Thyroid gland (tissue), 4 donors: ENCODE data around the gene TTC39B. TPM values are rescaled to one million over a fixed set of nuclear protein-coding genes. Genes with fewer than 3 reads are reported as not detected.

Experiments used
- DNase-seq, 2 donors: peaks; one replicate each; pipeline ENCODE4 v3.0.0-alpha.2; 2019
- H3K27ac ChIP-seq, 3 donors: fragments of 200-600 bp; sonication (generic); 1 replicate in 2 of 3; 2 replicates in 1 of 3; pipeline ENCODE4 v1.5.1; 2016 to 2019; ENCODE audit warnings: mild to moderate bottlenecking in 1 of 3, moderate library complexity in 1 of 3
- H3K27me3 ChIP-seq: fragments of 200-600 bp; sonication (generic); one replicate; pipeline ENCODE4 v1.5.1; 2019
- H3K36me3 ChIP-seq, 2 donors: fragments of 200-600 bp; sonication (generic); one replicate each; pipeline ENCODE4 v1.5.1; 2016 to 2019
- H3K4me1 ChIP-seq, 2 donors: fragments of 200-600 bp; sonication (generic); one replicate each; pipeline ENCODE4 v1.5.1; 2017 to 2019
- H3K4me3 ChIP-seq, 3 donors: fragments of 200-600 bp; sonication (generic); replicated peaks in 1 of 3; 1 replicate in 2 of 3; 2 replicates in 1 of 3; pipeline ENCODE4 v1.5.1; 2016; ENCODE audit warnings: mild to moderate bottlenecking in 1 of 3
- H3K9me3 ChIP-seq: fragments of 200-600 bp; sonication (generic); one replicate; pipeline ENCODE4 v1.5.1; 2017
- POLR2A ChIP-seq, 2 donors: fragments of 450-650 bp; IDR thresholded peaks; one replicate each; pipeline ENCODE4 v1.6.1; 2017; ENCODE audit warnings: antibody characterized with exemption in 2 of 2, mild to moderate bottlenecking in 2 of 2, moderate library complexity in 1 of 2
- WGBS, 2 donors: methylation state at CpG; one replicate each; pipeline ENCODE4 v1.1.5; 2017; 5-methylcytosine and 5-hydroxymethylcytosine counted together
- intact Hi-C: fragments of 100-400 bp; cut with DNase I; formaldehyde crosslinking; loops from one replicate; pipeline ENCODE4 v1.15.1; 2023
- total RNA-seq, 4 donors: library from RNA; depleted of rRNA; stranded (reverse); fragments of >200 nt; gene quantifications; one replicate each; pipeline ENCODE4 v1.2.3, GENCODE V29; 2016
- TF ChIP-seq, protein P1 (sequence below), 6 experiments: fragments of 200-600 bp in 3 of 6; fragments of 450-650 bp in 3 of 6; sonication (generic) in 3 of 6; IDR thresholded peaks; one replicate each; pipeline ENCODE4 v1.5.1; 2016 to 2019; ENCODE audit warnings: antibody characterized with exemption in 6 of 6, mild to moderate bottlenecking in 2 of 6, inconsistent platforms in 1 of 6, moderate library complexity in 1 of 6

The TTC39B gene
- total RNA-seq, 4 donors from 2014 or later = 10.3 to 18.7 (median 11.3) TPM

DNA sequence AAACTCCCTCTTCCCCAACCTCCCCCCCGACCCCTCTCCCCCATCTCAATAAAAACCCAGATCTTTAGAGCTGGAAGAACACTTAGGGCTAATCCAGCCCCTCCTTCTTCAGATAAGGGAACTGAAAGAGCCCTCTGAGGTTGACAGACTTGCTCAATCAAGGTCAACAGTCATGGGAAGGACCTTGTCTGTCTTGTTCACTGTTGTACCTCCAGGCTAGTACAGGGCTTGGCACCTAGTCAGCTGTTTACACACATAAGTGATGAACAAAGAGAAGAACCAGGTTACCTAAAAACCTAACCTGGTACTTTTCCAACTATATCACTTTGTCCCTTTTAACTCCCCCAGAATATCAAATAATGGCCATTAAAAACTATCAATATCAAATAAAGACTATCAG lies 2.4 kb downstream of the TTC39B start:
- intact Hi-C loops = no loop called here
- no peak overlapping the region for H3K4me3 ChIP-seq
- TF ChIP-seq POLR2A (IDR thresholded peaks at IDR 0.05) = no peak
- TF ChIP-seq, protein P1, sequence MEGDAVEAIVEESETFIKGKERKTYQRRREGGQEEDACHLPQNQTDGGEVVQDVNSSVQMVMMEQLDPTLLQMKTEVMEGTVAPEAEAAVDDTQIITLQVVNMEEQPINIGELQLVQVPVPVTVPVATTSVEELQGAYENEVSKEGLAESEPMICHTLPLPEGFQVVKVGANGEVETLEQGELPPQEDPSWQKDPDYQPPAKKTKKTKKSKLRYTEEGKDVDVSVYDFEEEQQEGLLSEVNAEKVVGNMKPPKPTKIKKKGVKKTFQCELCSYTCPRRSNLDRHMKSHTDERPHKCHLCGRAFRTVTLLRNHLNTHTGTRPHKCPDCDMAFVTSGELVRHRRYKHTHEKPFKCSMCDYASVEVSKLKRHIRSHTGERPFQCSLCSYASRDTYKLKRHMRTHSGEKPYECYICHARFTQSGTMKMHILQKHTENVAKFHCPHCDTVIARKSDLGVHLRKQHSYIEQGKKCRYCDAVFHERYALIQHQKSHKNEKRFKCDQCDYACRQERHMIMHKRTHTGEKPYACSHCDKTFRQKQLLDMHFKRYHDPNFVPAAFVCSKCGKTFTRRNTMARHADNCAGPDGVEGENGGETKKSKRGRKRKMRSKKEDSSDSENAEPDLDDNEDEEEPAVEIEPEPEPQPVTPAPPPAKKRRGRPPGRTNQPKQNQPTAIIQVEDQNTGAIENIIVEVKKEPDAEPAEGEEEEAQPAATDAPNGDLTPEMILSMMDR (IDR thresholded peaks at IDR 0.05) = no peak
- DNase-seq = no peak
- 95 to 97% methylated on average over 1 of the region's 1 CpG for WGBS, 2 donors
- H3K27ac ChIP-seq = no peak overlapping the region
- peaks cover 7 to 10% of the 10 kb centered on the region in 2 donors for H3K4me1 ChIP-seq
- H3K27me3 ChIP-seq = no peaks in the 10 kb centered on the region
- H3K36me3 ChIP-seq = no peaks in the 10 kb centered on the region
- no peaks in the 10 kb centered on the region for H3K9me3 ChIP-seq

GRCh38 chr9:15300218-15300617 lies 6.8 kb downstream of the TTC39B start:
- 72 to 79% methylated on average over 1 of the region's 1 CpG for WGBS, 2 donors
- Histone ChIP-seq H3K4me1 (peaks cover 17 to 22% of the 10 kb centered on the region in 2 donors), H3K36me3 (no peaks in the 10 kb centered on the region), H3K27ac (no peak overlapping the region), H3K4me3 (no peak overlapping the region), H3K27me3 (no peaks in the 10 kb centered on the region), H3K9me3 (no peaks in the 10 kb centered on the region)
- intact Hi-C loops = no loop called here
- DNase-seq = no peak
- no peak for TF ChIP-seq POLR2A (IDR thresholded peaks at IDR 0.05)
- TF ChIP-seq, protein P1 (IDR thresholded peaks at IDR 0.05) = no peak

DNA sequence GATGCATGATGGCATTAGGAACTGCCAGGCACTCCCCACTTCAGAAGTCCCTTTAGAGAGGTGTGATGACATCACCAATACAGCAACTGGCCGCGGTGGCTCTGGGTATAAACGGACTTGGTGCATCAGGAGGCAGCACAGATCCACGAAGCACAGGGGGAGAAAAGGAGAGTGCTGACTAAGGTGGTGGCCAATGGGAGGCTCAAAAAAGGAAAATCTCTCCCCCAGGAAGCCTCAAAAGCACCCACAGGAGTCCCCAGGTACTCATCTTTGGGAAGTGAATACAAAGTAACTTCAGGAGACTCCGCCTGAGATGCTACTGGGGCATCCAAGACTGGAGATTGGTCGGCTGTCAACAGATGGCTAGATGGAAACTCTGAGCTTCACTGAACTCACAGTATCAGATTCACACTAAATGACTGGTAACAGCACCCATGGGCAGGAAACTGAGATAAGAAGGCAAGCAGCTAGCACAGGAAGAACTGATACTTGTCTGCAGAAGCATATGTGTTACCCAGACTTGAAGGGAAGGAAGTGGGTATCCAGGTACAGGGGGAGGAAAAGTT lies 7.6 kb downstream of the TTC39B start:
- no peak for TF ChIP-seq POLR2A (IDR thresholded peaks at IDR 0.05)
- TF ChIP-seq, protein P1 (IDR thresholded peaks at IDR 0.05) = no peak
- H3K4me1 ChIP-seq = peaks cover 18 to 22% of the 10 kb centered on the region in 2 donors

GRCh38 chr9:15298362-15298761 lies 8.7 kb downstream of the TTC39B start:
- no peaks in the 10 kb centered on the region for H3K27me3 ChIP-seq
- no peaks in the 10 kb centered on the region for H3K9me3 ChIP-seq
- no peak overlapping the region for H3K4me3 ChIP-seq
- TF ChIP-seq, protein P1 (IDR thresholded peaks at IDR 0.05) = no peak
- no peak for TF ChIP-seq POLR2A (IDR thresholded peaks at IDR 0.05)
- DNase-seq = no peak
- intact Hi-C loops = no loop called here
- 94 to 98% methylated on average over 3 of the region's 3 CpGs for WGBS, 2 donors
- no peaks in the 10 kb centered on the region for H3K36me3 ChIP-seq
- peaks cover 18 to 22% of the 10 kb centered on the region in 2 donors for H3K4me1 ChIP-seq
- no peak overlapping the region for H3K27ac ChIP-seq

More for the DNA sequence above, 7.6 kb downstream of the TTC39B start:
- intact Hi-C loops = no loop called here
- Histone ChIP-seq H3K9me3 (no peaks in the 10 kb centered on the region), H3K27me3 (no peaks in the 10 kb centered on the region), H3K36me3 (no peaks in the 10 kb centered on the region), H3K27ac (no peak overlapping the region), H3K4me3 (no peak overlapping the region)
- 91 to 92% methylated on average over 6 of the region's 6 CpGs for WGBS, 2 donors
- no peak for DNase-seq

DNA sequence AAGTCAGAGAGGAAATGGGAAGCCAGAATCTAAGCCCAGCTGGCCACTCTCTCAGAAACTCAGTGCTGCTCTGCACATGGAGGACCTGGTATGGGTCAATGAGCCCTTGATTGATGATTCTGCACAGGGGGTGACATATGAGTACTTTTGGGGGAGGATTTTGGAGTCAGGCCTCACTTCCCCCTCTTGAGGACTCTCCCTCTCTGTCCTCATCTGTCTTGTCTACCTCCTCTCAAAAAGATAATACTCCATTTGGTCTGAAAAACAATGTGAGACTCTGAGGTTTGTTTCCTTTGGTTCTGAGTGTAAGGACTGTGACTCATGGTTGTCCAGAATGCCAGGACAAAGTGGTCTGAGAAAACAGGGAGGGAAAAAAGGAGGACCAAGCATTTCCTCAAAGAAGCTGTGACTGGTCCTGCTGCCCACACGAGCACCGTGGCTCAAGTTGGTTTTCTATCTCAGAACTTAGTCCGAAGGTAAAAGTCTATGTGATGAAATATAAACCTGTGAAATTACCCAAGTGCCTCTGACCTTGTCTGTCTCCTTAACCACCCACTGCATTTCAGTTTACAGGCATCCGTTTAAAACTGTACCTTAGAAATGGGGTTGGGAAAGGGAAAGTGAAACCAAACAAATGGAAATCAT lies 11.1 kb downstream of the TTC39B start:
- WGBS, 2 donors = 11 to 25% methylated on average over 4 of the region's 4 CpGs

More for the DNA sequence above, 11.1 kb downstream of the TTC39B start:
- H3K27ac ChIP-seq = peak overlapping the region; percentile 66 to 98 (median 87)
- no peaks in the 10 kb centered on the region for H3K36me3 ChIP-seq
- no peaks in the 10 kb centered on the region for H3K27me3 ChIP-seq
- intact Hi-C loops = no loop called here
- peak overlapping the region in 1 of 3 donors; percentile 23 for H3K4me3 ChIP-seq
- peak in 1 of 2 donors; percentile 6 for TF ChIP-seq POLR2A (IDR thresholded peaks at IDR 0.05)
- TF ChIP-seq, protein P1 (IDR thresholded peaks at IDR 0.05) = no peak
- DNase-seq = peak; percentile 30 to 35
- H3K4me1 ChIP-seq = peaks cover 18 to 22% of the 10 kb centered on the region in 2 donors
- no peaks in the 10 kb centered on the region for H3K9me3 ChIP-seq
